GM23338 (cell line): ENCODE results near the gene PVALB. TPM values are rescaled to one million over a fixed set of nuclear protein-coding genes. Genes with fewer than 3 reads are reported as not detected.
A peak's percentile ranks its signal among the peaks of the same experiment; 100 is the strongest.

Experiments used
- ATAC-seq: fragments of 200-7000 bp; cut with Tn5 transposase; 3 replicates; pipeline ENCODE4 v1.9.1; 2020
- DNase-seq: peaks from one replicate; pipeline ENCODE4 v3.0.0-alpha.2; 2015; ENCODE audit warnings: low spot score
- H2AFZ ChIP-seq: fragments of 200-600 bp; sonication (generic); 2 replicates; pipeline ENCODE4 v1.8.0; 2016; ENCODE audit warnings: antibody characterized with exemption, mild to moderate bottlenecking, moderate library complexity
- H3F3A ChIP-seq: fragments of 200-600 bp; sonication (generic); replicated peaks from 2 replicates; pipeline ENCODE4 v1.8.0; 2017; ENCODE audit warnings: antibody characterized with exemption, mixed run types, low read depth
- H3K27ac ChIP-seq: fragments of 200-600 bp; sonication (generic); 2 replicates; pipeline ENCODE4 v1.6.1; 2016; ENCODE audit warnings: low read depth
- H3K27me3 ChIP-seq: fragments of 200-600 bp; sonication (generic); 2 replicates; pipeline ENCODE4 v1.8.0; 2016; ENCODE audit warnings: mild to moderate bottlenecking, mixed run types, moderate library complexity; ENCODE audit not compliant: insufficient read depth
- H3K36me3 ChIP-seq: fragments of 200-600 bp; sonication (generic); 2 replicates; pipeline ENCODE4 v1.8.0; 2016; ENCODE audit warnings: mild to moderate bottlenecking; ENCODE audit not compliant: insufficient read depth
- H3K4me1 ChIP-seq: fragments of 200-600 bp; sonication (generic); 2 replicates; pipeline ENCODE4 v1.8.0; 2016; ENCODE audit warnings: mild to moderate bottlenecking, moderate library complexity; ENCODE audit not compliant: insufficient read depth
- H3K4me2 ChIP-seq: fragments of 200-600 bp; sonication (generic); 2 replicates; pipeline ENCODE4 v1.7.1; 2017; ENCODE audit warnings: mixed run types
- H3K4me3 ChIP-seq: fragments of 200-600 bp; sonication (generic); 2 replicates; pipeline ENCODE4 v1.6.1; 2016; ENCODE audit warnings: mixed run types
- H3K79me2 ChIP-seq: fragments of 200-600 bp; sonication (generic); replicated peaks from 2 replicates; pipeline ENCODE4 v1.8.0; 2017; ENCODE audit warnings: mild to moderate bottlenecking; ENCODE audit not compliant: insufficient read depth
- H3K9me2 ChIP-seq: fragments of 200-600 bp; sonication (generic); 2 replicates; pipeline ENCODE4 v1.8.0; 2017; ENCODE audit not compliant: insufficient read depth
- H4K20me1 ChIP-seq: fragments of 200-600 bp; sonication (generic); replicated peaks from 2 replicates; pipeline ENCODE4 v1.8.0; 2017; ENCODE audit warnings: mild to moderate bottlenecking; ENCODE audit not compliant: insufficient read depth
- H3K27ac Mint-ChIP-seq: 2 replicates; pipeline ENCODE4 v1.8.0; 2020; ENCODE audit warnings: inconsistent platforms, mild to moderate bottlenecking, moderate library complexity, mixed read lengths
- H3K27me3 Mint-ChIP-seq: 3 replicates; pipeline ENCODE4 v1.8.0; 2022; ENCODE audit warnings: low read depth, mild to moderate bottlenecking, moderate library complexity, mixed read lengths, inconsistent platforms; ENCODE audit not compliant: insufficient read depth, poor library complexity
- H3K36me3 Mint-ChIP-seq: 3 replicates; pipeline ENCODE4 v1.8.0; 2021; ENCODE audit warnings: low read depth, mild to moderate bottlenecking, inconsistent platforms, moderate library complexity, mixed read lengths
- H3K4me1 Mint-ChIP-seq: 3 replicates; pipeline ENCODE4 v1.8.0; 2020; ENCODE audit warnings: mild to moderate bottlenecking, inconsistent platforms, mixed read lengths
- H3K4me3 Mint-ChIP-seq: 3 replicates; pipeline ENCODE4 v1.8.0; 2021; ENCODE audit warnings: moderate library complexity, mild to moderate bottlenecking, inconsistent platforms, mixed read lengths
- H3K9me3 Mint-ChIP-seq: 3 replicates; pipeline ENCODE4 v1.8.0; 2020; ENCODE audit warnings: moderate library complexity, mild to moderate bottlenecking, inconsistent platforms, mixed read lengths
- CREB1 ChIP-seq: fragments of 250-450 bp; sonication (Bioruptor Pico); IDR thresholded peaks from 2 replicates; pipeline ENCODE4 v1.5.0; 2020; ENCODE audit warnings: low read depth, mild to moderate bottlenecking, moderate library complexity
- CTCF ChIP-seq, 2 experiments: fragments of 200-600 bp in 1 of 2; sonication (generic) in 1 of 2; conservative IDR thresholded peaks; 2 replicates each; pipeline versions ENCODE4 v1.5.1 to v1.6.1; 2016 to 2017; ENCODE audit warnings: antibody characterized with exemption in 2 of 2, low read depth in 2 of 2, mild to moderate bottlenecking in 2 of 2, moderate library complexity in 1 of 2
- ETS1 ChIP-seq: IDR thresholded peaks from 2 replicates; pipeline ENCODE4 v1.6.1; 2016; ENCODE audit warnings: antibody characterized with exemption
- EZH2 ChIP-seq: fragments of 200-600 bp; sonication (generic); IDR thresholded peaks from one replicate; pipeline ENCODE4 v1.8.0; 2017; ENCODE audit warnings: antibody characterized with exemption, mild to moderate bottlenecking, low read depth; ENCODE audit not compliant: unreplicated experiment
- EZH2phosphoT487 ChIP-seq: fragments of 200-600 bp; sonication (generic); IDR thresholded peaks from one replicate; pipeline ENCODE4 v1.8.1; 2018; ENCODE audit warnings: antibody characterized with exemption; ENCODE audit not compliant: unreplicated experiment
- JUNB ChIP-seq: IDR thresholded peaks from one replicate; pipeline ENCODE4 v1.6.1; 2016; ENCODE audit warnings: antibody characterized with exemption; ENCODE audit not compliant: unreplicated experiment
- NANOG ChIP-seq: IDR thresholded peaks from 2 replicates; pipeline ENCODE4 v1.6.1; 2016; ENCODE audit warnings: antibody characterized with exemption, borderline replicate concordance
- POLR2AphosphoS5 ChIP-seq: IDR thresholded peaks from 2 replicates; pipeline ENCODE4 v1.6.1; 2016; ENCODE audit warnings: antibody characterized with exemption, low read depth
- REST ChIP-seq: IDR thresholded peaks from one replicate; pipeline ENCODE4 v1.6.1; 2018; ENCODE audit warnings: antibody characterized with exemption; ENCODE audit not compliant: unreplicated experiment
- STAT1 ChIP-seq: IDR thresholded peaks from one replicate; pipeline ENCODE4 v1.6.1; 2016; ENCODE audit warnings: antibody characterized with exemption; ENCODE audit not compliant: unreplicated experiment
- ZNF114 ChIP-seq: fragments of 250-450 bp; sonication (Bioruptor Pico); IDR thresholded peaks from 2 replicates; pipeline ENCODE4 v1.5.0; 2020; ENCODE audit warnings: mild to moderate bottlenecking, moderate library complexity
- ZNF331 ChIP-seq: fragments of 250-450 bp; sonication (Bioruptor Pico); IDR thresholded peaks from 2 replicates; pipeline ENCODE4 v1.5.0; 2020; ENCODE audit warnings: low read depth, mild to moderate bottlenecking, moderate library complexity
- ZNF462 ChIP-seq: fragments of 250-450 bp; sonication (Bioruptor Pico); IDR thresholded peaks from 2 replicates; pipeline ENCODE4 v1.5.0; 2020; ENCODE audit warnings: mild to moderate bottlenecking, moderate library complexity
- polyA plus RNA-seq: library from polyadenylated mRNA; unstranded; fragments of >200 nt; fragmentation: Nextera tagmentation; extraction: Ambion mirVana; gene quantifications from 2 replicates; pipeline ENCODE4 v1.2.1, GENCODE V29; 2016
- total RNA-seq: library from RNA; depleted of rRNA; stranded (reverse); fragments of >200 nt; shearing (Covaris generic); gene quantifications from 2 replicates; pipeline ENCODE4 v1.2.3, GENCODE V29; 2014

PVALB gene
- total and polyA plus RNA-seq, 2 experiments from 2014 or later = 7.9 TPM; not detected in 1

GRCh38 chr22:36772451-36772850 is 44.4 kb downstream of the PVALB start (continued):
- TF ChIP-seq EZH2 = no peak
- no peak for TF ChIP-seq ZNF114 (CRISPR knock-in tag)
- TF ChIP-seq EZH2phosphoT487 = no peak
- no peak for TF ChIP-seq STAT1
- TF ChIP-seq CREB1 (CRISPR knock-in tag) = no peak
- TF ChIP-seq REST = no peak
- no peak for TF ChIP-seq ETS1
- TF ChIP-seq JUNB = no peak
- no peak for TF ChIP-seq NANOG
- no peak for TF ChIP-seq ZNF331 (CRISPR knock-in tag)
- no peak for TF ChIP-seq CTCF (conservative IDR thresholded peaks at IDR 0.05; ENCODE audit: low read depth in 2 of 2)

- no peaks in the 10 kb centered on the region for H3K27me3 ChIP-seq
- ATAC-seq (no peak), DNase-seq (no peak)
- H3K4me1 ChIP-seq = peaks cover 7% of the 10 kb centered on the region
- Mint-ChIP-seq H3K9me3 (peaks cover 2% of the 10 kb centered on the region; the same call in 2 of the 3 replicates), H3K4me3 (no peak overlapping the region; the same call in 2 of the 3 replicates), H3K27ac (0 out of 2 replicates have a peak overlapping the region, but pooled peaks have one; percentile 11), H3K36me3 (peaks cover 9% of the 10 kb centered on the region), H3K27me3 (peaks cover 13% of the 10 kb centered on the region), H3K4me1 (peaks cover 27% of the 10 kb centered on the region)
- H3K9me2 ChIP-seq = no peaks in the 10 kb centered on the region
- H4K20me1 ChIP-seq = no peaks in the 10 kb centered on the region
- no peaks in the 10 kb centered on the region for H3K36me3 ChIP-seq
- H2AFZ ChIP-seq = no peak overlapping the region
- TF ChIP-seq ZNF462 (CRISPR knock-in tag) = no peak
- TF ChIP-seq JUNB = no peak
- no peak for TF ChIP-seq POLR2AphosphoS5
- TF ChIP-seq STAT1 = no peak
- H3K4me3 ChIP-seq = no peak overlapping the region
- H3F3A ChIP-seq = no peaks in the 10 kb centered on the region
- H3K27ac ChIP-seq = no peak overlapping the region
- H3K4me2 ChIP-seq = no peak overlapping the region
- peaks cover 3% of the 10 kb centered on the region; the same call in 1 of the 2 replicates for H3K79me2 ChIP-seq
These were observed 45.3 kb downstream of the PVALB start for GRCh38 chr22:36771356-36772063.
